Esophagus muscularis mucosa (tissue), 4 donors: ENCODE data around the gene PFKFB3.

Experiments
- EP300 ChIP-seq: sonication (generic); formaldehyde crosslinking; IDR thresholded peaks from one replicate; pipeline ENCODE4 v1.6.1; 2017; ENCODE audit warnings: antibody characterized with exemption
- POLR2A ChIP-seq: fragments of 450-650 bp; IDR thresholded peaks from one replicate; pipeline ENCODE4 v1.6.1; 2017; ENCODE audit warnings: antibody characterized with exemption, moderate library complexity, mild to moderate bottlenecking, low read depth
- POLR2AphosphoS5 ChIP-seq, 2 donors: sonication (generic); formaldehyde crosslinking; IDR thresholded peaks; one replicate each; pipeline ENCODE4 v1.6.1; 2017; ENCODE audit warnings: antibody characterized with exemption in 2 of 2
- TF ChIP-seq, protein P1 (sequence below), 3 experiments: fragments of 200-600 bp in 2 of 3; fragments of 450-650 bp in 1 of 3; sonication (generic) in 2 of 3; IDR thresholded peaks; one replicate each; pipeline ENCODE4 v1.5.1; 2017 to 2019; ENCODE audit warnings: antibody characterized with exemption in 3 of 3, mild to moderate bottlenecking in 2 of 3, moderate library complexity in 1 of 3

DNA sequence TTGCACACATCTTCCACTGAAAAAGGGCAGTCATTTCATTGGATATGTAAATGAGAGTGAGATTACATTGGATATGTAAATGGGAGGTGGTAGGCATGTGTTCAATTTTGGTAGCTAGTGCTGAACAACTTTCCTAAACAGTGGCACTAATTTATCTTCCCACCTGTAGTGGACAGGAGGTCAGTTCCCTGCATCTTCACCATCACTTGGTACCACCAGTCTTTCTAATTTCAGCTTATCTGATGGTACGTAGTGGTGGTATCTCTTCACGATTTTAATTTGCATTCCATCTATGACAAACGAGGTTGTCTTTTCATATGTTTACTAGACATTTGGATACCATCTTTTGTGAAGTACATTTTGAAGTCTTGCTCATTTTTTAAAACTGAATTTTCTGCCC lies 58.1 kb downstream of the PFKFB3 start:
- TF ChIP-seq, protein P1, sequence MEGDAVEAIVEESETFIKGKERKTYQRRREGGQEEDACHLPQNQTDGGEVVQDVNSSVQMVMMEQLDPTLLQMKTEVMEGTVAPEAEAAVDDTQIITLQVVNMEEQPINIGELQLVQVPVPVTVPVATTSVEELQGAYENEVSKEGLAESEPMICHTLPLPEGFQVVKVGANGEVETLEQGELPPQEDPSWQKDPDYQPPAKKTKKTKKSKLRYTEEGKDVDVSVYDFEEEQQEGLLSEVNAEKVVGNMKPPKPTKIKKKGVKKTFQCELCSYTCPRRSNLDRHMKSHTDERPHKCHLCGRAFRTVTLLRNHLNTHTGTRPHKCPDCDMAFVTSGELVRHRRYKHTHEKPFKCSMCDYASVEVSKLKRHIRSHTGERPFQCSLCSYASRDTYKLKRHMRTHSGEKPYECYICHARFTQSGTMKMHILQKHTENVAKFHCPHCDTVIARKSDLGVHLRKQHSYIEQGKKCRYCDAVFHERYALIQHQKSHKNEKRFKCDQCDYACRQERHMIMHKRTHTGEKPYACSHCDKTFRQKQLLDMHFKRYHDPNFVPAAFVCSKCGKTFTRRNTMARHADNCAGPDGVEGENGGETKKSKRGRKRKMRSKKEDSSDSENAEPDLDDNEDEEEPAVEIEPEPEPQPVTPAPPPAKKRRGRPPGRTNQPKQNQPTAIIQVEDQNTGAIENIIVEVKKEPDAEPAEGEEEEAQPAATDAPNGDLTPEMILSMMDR (IDR thresholded peaks at IDR 0.05), result no peak
- TF ChIP-seq POLR2A (no peak), POLR2AphosphoS5 (IDR thresholded peaks at IDR 0.05) (no peak), EP300 (no peak)
